ENCODE measurements around the gene COL26A1.

The COL26A1 gene

DNA sequence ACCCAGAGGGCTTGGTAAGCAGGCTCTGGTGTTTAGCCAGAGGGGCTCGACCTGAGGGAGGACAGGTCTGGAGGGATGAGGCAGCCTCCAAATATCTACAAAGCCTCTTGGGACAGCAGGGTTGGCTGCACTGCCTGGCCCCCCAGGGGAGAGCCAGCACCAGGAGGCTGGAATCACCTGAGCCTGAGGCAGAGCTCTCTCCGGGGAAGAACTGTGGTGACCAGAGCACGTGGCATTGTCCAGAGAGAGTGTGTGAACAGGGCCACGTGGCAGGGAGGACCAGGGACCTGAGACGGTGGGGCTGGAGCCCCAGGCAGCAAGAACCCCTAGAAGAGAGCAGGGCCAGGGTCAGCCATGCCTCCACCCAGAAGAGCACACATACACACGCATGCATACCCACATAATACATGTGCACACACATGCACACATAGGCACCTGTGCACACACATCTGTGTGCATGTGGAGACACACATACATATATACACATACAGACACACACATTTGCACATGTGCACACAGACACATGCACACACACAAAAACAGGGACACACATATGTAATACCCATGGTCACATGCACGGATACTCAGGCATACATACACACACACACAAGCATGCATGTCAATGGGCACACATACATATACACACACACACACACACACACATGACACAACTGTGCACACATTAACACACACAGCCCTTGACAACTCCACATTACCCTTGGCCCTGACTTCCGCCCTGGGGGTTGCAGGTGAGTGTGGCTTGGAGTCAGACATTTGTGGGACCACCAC is 171.5 kb downstream of the COL26A1 start:
- no peak for DNase-seq

DNA sequence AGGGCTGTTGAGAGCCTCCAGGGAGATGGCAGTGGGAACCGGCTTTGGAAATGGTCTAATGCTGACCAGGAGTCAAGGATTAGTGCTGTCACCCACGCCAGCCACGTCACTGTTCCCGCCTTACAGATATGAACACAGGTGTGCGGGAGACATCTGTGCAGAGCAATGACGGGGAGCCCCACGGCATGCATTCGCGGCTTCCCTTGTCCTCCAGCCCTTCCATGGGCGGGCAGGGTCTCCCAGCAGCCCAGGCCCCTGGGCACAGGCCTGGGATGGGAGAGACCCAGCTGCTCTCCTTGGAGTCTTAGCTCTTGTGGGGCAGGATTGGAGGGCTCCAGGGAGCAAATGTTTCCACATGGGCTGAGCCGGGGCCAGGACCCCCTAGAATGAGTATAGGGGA is 172.2 kb downstream of the COL26A1 start:
- no peak for DNase-seq

DNA sequence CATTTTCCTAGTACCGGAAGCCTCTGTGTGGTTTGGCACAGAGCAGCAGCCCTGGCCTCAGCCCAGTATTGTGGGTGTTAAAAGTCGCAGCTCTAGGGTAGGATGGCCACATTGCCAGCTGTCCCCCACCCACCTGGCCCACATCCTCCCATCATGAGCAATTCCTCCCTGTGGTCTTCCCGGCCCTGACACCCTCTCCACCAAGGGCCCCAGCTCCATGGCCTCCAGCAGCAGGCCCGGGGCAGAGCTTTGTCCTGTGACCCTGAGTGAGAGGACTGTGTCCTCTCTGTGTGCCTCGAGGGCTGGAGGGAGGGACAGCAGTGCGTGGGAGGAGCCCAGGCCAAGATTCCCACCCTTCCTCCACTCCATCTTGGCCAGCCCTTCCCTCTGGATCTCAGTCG is 172.7 kb downstream of the COL26A1 start:
- DNase-seq = no peak

DNA sequence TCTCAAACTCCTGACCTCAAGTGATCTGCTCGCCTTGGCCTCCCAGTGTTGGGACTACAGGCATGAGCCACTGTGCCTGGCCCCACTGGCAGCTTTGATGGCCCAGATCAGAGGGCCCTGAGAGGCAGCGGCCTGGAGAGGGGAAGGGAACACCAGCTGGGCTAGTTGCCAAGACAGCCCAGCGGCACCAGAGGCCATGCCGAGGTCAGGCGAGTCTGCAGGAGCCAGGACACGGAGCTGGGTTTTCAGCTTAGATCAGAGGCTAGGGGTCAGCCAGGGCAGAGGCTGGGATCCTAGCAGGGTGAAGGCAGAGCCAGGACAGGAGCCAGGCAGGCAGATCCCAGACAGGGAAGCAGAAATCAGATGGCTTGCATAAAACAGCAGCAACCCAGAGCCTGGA is 173.6 kb downstream of the COL26A1 start:
- DNase-seq = no peak

DNA sequence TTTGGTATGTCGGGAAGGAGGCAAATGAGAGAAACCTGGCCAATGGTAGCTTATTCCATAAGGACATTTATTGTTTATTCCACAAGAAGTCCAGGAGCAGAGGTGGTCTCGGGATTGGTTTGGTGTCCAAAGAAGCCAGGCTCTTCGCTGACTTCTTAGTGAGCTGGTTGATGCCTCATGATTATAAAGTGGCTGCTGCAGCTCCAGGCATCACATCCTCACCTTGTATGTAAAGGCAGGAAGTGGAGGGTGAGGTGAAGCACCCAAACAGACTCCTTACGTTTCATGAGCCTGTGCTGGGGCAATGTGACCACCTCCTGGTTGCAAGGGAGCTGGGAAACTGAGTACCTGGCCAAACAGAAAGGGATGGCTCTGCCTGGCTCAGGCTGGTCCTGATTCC is 174.0 kb downstream of the COL26A1 start:
- no peak for DNase-seq

DNA sequence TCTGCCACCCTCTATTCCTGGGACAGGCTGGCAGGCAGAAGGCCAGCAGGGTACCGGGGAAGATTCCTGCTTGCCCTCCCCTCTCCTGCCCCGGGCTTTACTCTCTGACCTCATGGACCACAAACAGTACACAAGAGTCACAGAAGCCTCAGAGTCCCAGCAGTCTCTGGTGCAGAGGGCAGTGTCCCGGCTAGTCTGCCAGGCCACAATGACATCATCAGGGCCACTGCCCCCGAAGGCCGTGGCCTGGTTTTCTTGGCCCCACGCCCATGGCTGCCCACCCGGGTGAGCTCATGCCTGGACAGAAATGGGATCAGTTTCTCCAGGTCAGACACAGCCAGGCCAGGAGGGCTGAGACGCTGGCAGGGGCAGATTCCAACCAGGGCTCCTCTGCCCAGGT is 174.5 kb downstream of the COL26A1 start:
- no peak for DNase-seq

DNA sequence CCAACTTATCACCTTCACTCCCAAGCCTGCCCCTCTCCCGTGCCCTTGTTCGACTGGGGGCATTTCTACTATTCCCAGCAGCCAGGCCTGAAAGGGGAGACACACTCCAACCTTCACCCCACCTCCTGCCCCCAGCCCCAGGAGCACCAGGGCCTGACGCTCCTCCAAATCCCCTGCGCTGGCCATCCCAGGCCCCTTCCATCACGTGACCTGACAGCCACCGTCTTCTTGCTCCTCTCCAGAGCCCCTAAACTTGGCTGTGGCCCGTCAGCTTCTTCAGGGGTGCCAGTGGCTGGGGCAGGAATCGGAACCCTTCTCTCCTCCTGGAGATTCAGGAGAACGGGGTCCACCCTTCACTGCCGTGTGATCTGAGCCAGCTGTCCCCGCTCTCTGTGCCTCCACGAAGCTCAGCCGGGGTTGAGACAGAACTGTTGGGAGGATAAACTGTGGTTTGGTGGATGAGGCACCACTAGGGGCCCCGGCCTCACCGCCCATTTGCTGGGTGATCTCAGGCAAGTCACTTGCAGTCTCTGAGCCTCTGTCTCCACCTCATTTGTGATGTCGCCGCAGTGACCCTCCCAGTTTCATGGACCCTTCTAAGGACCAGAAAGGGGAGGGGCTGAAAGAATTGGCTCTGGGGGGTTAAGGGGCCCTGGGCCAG is 175.4 kb downstream of the COL26A1 start:
- no peak for DNase-seq

DNA sequence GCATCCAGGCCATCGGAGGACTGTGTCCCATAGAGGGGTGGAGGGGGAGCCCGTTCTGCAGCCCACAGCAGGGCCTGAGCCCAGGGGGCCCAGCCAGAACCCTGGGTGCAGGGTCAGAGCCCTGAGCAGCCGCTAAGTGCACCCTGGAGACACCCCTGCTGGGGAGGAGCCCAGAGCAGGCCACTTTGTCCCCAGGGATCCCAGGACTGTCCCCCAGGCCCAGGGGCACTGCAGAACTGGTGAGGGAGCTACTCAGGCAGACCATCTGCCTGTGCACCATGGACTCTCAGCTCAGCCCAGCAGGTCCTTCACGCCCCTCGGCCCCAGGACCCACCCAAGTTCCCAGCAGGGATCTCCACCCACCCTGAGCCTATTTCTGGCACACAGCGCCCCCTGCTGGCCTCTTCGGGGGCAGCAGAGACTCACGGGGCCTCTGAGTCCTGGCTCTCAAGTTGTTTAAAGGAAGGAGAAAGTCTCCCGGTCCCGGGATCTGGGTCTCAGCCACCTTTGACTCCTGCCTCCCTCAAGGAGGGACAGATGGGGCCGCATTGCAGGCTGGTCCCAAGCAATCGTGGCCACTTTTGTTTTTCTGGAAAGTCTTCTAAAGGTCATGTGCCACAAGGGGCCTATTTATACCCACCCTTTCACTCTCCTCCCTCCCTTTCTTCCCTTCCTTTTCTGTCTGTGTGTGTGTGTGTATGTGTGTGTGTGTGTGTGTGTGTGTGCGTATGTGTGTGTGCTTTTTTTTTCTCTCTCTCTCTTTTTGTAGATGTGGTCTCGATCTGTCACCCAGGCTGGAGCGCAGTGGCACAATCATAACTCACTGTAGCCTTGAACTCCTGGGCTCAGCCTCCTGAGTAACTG is 176.2 kb downstream of the COL26A1 start:
- DNase-seq = peak; percentile 63

DNA sequence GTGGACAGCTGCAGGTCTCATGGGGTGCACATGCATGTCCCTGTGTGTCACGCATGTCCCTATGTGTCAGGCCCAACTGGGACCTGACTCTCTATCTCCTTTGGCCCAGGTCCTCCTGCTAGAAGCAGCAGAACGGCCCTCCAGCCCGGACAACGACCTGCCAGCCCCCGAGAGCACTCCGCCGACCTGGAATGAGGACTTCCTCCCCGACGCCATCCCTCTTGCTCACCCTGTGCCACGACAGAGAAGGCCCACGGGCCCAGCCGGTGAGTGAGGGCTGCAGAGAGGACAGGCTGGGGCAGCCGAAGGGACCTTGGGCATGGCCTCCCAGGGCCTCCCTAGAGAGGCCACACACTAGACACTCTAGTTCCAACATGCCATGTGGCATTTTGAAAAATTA is 177.1 kb downstream of the COL26A1 start:
- no peak for DNase-seq

DNA sequence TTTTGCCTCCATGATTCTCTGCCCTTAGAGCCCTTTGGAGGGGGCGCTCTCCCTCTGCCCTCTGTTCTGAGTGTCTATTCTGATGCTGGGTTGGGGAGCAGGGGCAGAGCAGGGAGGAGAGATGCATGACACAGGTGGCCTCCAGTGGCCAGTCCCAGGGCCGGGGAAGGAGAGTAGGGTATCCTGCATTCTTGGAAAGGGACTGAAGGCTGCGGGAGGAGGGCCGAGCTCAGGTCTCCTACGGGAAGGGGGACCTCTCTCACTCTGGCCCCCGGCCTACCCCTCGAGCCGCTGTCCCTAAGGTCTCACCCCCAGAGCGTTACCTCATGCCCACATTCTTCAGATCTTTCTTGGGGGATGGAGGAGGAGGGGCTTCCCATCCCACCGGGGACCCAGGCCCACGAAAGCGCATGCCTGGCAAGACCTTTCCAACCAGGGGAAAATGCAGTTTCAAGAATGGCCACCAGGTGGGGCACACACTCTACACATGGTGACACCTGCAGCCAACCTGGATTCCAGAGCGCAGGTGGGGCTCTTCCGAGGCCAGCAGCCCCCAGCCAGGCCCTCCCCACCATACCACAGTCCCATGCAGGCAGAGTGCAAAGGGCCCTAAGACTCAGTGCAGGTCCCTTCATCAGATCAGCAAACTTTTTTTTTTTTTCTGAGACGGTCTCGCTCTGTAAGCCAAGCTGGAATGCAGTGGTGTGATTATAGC is 180.0 kb downstream of the COL26A1 start:
- peak; percentile 77 for DNase-seq

DNA sequence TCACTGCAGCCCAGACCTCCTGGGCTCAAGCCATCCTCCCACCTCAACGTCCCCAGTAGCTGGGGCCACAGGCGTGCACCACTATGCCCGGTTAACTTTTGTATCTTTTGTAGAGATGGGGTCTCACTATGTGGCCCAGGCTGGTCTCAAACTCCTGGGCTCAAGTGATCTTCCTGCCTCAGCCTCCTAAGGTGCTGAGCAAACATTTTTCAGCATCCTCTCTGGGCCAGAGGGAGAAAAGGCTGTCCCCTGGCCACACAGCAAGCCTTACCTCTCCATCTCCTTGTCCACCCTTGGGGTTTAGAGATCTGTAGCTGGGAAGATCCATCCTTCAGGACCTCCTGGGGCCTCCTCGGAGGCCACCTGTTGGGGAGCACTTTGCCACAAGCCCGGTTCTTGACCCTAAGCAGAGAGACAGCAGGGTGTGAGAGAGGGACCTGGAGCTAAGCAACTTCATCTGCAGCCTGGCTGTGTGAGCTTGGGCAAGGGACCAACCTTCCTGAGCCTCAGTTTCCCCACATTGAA is 180.6 kb downstream of the COL26A1 start:
- no peak for DNase-seq

DNA sequence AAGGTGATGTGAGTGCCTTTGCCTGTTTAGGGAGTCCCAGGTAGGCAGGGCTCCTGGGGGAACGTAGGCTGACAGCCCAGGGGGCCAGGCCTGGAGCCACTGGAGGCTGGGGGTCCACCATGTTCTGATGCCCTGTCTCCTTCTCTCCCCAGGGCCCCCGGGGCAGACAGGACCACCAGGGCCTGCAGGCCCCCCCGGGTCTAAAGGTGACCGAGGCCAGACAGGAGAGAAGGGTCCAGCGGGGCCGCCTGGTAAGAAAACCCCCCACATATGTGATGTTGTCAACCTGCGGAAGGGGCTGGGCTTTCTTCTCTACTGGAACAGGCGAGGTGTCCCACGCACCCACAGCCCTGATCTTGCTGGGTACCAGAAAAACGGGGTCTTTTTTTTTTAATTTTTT is 181.2 kb downstream of the COL26A1 start:
- no peak for DNase-seq

DNA sequence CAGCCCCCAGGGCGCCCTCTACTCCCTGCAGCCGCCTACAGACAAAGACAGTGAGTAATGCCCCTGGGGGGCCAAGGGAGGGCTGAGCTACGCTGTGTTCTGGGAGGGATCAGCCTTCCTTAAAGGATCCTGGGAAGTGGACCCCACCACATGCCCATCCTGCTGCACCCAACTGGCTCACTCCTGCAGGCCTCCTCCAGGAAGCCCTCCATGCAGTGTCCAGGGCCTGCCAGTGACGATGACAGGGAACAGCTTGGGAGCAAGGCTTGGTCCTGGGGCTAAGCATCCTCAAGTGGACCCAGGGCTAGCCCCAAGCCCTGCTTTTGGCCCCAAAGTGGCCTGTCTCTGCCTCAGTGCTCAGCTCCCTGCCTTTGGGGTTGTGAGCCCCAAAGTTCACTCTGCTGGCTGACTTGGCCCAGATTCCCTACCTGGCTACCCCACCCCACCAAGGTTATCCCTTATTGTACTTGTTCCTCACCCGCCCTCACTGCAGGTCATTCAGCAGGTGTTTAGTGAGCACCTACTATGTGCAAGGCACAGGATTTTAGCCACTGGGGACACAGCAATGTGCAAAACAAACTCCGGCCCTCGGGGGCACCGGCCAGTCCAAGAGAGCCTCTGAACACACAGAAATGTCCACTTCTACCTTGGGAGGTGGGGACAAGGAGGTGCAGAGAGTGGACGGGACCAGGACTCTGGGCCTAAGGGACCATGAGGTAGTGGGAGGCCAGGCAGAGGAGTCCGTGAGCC is 182.9 kb downstream of the COL26A1 start:
- DNase-seq = no peak

DNA sequence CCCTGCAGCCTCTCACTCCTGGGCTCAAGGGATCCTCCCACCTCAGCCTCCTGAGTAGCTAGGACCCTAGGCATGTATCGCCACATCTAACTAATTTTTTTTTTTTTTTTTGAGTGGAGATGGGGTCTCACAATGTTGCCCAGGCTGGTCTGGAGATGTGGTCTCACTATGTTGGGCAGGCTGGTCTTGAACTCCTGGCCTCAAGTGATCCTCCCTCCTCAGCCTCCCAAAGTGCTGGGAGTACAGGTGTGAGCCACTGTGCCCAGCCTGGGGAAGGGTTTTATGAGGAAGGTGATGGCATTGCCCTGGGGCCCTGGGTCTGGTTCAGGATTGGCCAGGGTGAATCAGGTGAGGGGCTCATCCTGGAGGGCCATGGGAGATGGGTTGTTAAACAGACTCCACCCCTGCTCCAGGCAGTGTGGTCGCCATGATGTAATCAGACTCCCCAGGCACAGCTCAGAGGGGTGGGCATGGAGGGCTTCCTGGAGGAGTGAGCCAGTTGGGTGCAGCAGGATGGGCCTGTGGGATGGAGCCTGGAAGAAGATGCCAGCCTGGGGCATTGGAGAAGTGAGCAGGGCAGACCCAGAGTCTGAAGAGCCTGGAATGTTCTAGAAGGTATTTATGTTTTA is 183.7 kb downstream of the COL26A1 start:
- no peak for DNase-seq

DNA sequence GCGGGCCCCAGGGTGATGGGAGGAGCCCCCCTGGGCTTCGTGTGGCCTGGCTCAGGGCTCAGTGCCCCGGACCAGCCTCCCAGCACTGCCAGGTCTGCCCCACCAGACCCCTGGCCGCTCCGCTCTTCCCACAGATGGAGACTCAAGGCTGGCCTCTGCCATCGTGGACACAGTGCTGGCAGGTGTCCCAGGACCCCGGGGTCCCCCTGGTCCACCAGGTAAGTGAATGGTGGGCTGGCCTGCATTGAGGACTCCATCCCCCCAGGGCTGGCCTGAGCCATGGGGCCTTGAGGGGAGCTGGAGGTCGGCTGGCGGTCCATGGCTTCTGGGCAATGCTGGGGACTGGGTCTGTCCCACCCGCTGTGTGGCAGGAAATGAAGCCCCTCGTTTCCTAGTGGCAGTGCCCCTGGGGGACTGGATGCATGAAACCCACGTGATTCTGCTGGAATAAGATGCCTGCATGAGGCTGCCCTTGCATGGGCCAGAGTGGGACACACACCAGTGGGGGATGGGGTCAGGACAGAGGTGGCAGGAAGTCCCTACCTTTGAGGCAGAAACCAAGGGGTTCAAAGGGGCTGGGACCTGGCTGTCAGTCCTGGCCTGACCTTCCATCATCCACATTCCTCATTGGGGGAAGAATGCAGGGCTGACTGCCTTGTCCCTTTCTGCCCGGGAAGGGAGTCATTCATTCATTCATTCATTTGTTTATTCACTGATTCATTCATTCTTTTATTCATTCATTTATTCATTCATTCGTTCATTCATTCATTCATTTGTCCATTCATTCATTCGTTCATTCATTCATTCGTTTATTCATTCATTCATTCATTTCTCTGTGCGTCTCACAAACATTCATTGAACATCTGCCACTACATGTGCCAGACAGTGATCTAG is 184.6 kb downstream of the COL26A1 start:
- DNase-seq = no peak

DNA sequence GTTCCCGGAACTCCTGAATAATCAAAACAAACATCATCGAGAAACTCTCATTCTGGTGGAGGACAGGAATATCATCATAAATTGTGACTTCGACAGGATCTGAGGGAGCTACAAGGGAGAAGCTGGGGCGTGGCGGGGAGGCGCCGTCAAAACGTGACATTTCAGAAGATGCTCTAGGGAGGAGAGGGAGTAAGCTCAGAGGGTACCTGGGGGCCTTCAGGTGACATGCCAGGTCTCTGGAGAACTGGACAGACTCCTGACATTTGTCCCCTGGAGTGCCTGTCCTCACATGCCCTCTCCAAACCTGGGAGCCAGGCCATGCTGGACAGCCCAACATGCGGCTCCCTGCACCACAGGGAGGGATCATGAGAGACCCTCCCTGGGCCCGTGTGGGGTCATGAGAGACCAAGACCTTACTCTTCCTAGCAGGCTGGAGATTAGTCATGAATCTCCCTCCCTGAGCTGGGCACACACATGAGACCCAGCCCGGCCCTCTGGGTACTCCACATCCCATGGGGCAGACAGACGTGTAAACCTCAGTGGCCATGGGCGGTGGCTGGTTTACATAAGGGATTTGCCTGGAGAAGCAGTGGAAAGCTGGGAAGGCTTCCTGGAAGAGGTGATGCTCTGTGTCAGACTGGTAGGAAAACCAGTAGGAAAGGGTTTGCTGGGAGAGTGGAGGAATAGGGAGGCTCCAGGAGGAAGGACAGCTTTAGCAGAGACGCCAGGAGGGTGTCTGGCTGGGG is 185.4 kb downstream of the COL26A1 start:
- DNase-seq = no peak

DNA sequence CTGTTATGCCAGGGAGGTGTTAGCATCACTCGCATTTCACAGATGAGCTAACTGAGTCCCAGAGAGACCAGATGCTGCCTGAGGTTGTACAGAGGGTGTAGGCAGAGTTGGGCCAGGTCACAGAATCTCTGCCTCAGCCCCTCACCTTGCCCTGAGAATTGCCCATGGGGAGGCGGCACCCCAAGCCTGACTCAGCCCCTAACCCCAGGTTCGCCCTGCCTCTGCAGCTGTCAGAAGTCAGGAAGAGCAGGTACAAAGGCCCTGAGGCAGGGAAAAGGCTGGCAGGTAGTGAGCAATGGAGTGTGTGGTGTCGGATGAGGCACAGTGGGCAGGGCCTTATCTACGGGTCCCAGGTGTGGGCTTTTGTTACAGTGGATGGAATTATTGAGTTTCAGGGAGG is 187.1 kb downstream of the COL26A1 start:
- no peak for DNase-seq

DNA sequence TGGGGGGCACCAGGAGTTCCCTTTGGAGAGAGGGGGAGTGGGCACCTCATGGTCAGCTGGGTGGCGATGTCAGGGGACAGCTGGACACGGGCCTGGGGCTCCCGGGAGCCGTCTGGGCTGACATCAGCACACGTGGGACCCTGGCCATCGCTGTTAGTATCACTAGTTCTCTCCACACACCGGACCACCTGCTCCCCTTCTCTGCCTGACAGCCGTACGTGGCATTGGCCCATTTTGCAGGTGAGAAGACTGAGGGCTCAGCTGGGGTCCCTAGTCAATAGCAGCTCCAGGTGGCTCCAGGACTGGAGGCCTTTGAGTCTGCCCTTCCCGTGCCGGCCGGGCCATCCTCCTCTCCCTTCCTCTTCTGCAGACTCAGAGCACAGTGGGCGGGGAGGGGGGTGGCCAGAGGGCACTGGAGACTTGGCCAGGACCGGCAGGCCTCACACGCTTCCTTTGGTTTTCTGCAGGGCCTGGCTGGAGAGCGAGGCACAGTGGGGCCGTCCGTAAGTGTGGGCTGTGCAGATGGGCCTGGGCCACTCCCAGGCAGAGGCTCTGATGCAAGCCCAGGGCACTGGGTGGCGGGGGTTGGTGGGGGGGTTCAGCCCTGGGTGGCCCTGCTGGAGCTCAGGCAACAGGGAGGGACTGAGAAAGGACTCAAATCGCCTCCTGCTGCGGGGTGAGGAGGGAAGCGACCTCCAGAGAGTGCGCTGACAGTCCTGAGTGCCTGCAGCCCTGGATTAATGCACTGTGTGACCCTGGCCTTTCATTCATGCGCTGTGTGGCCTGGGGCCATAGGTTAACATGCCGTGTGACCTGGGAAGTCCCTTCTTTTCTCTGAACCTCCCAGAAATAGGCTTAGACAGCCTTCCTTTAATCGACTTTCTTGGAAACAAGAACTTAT is 188.2 kb downstream of the COL26A1 start:
- no peak for DNase-seq

All from right kidney (tissue), 1 donor.